K562 (cell line): ENCODE measurements around the gene LDB1. TPM values are rescaled to one million over a fixed set of nuclear protein-coding genes. Genes with fewer than 3 reads are reported as not detected.

Source experiments
- ATAC-seq: fragments of 200-7000 bp; cut with Tn5 transposase; 3 replicates; pipeline ENCODE4 v1.9.1; 2020; ENCODE audit warnings: moderate library complexity
- BruUV-seq: library from RNA; stranded (reverse); fragments of 400-500 nt; replicated peaks from 2 replicates; lab custom pipeline; 2021; lab: Mats Ljungman, UMichigan
- CTCF ChIA-PET: fragments of 300-600 bp; formaldehyde crosslinking; extraction: SDS; loops from one replicate; lab custom pipeline; 2021; ENCODE audit warnings: low intra/inter-chr PET ratio; lab: Yijun Ruan, JAX
- POLR2A ChIA-PET: fragments of 300-600, 350-650 bp; sonication (Branson Sonifier 250); formaldehyde crosslinking; extraction: SDS; loops from one replicate; lab custom pipeline; 2021; ENCODE audit warnings: antibody characterized with exemption, inconsistent platforms; lab: Yijun Ruan, JAX
- DNase-seq, 4 experiments: peaks; one replicate each; pipeline versions ENCODE4 v3.0.0 to v3.0.0-alpha.2; 2011 to 2018; ENCODE audit warnings: low spot score in 3 of 4, mixed read lengths in 3 of 4; ENCODE audit errors: extremely low read depth in 1 of 4
- FAIRE-seq: peaks from 2 replicates; lab custom pipeline; 2011; peaks lifted over from hg19 to GRCh38; lab: Jason Lieb, UNC
- H2AFZ ChIP-seq: 2 replicates; pipeline ENCODE4 v1.6.0; 2011; ENCODE audit warnings: low read depth, low read length, control low read depth, inconsistent platforms
- H3K27ac ChIP-seq: fragments of 200-600 bp; 3 replicates; pipeline ENCODE4 v1.8.0; 2011; ENCODE audit warnings: low read depth, mild to moderate bottlenecking, control low read depth, inconsistent platforms, low read length, moderate library complexity, mixed read lengths; ENCODE audit errors: extremely low read depth
- H3K27me3 ChIP-seq, 2 experiments: fragments of 300-600 bp in 1 of 2; 2 replicates in 1 of 2; 3 replicates in 1 of 2; pipeline versions ENCODE4 v1.6.0 to v1.8.0; 2011; ENCODE audit warnings: inconsistent platforms in 2 of 2, low read length in 2 of 2, mild to moderate bottlenecking in 1 of 2, mixed read lengths in 1 of 2, moderate library complexity in 1 of 2; ENCODE audit not compliant: control insufficient read depth in 2 of 2, insufficient read depth in 2 of 2
- H3K36me3 ChIP-seq: fragments of 300-600 bp; 3 replicates; pipeline ENCODE4 v1.8.0; 2011; ENCODE audit warnings: mild to moderate bottlenecking, low read length, inconsistent platforms; ENCODE audit not compliant: control insufficient read depth, insufficient read depth
- H3K4me1 ChIP-seq, 2 experiments: fragments of 200-600 bp in 1 of 2; replicated peaks in 1 of 2; 2 replicates in 1 of 2; 3 replicates in 1 of 2; pipeline versions ENCODE4 v1.5.1 to v1.8.0; 2011; ENCODE audit warnings: inconsistent platforms in 2 of 2, low read length in 2 of 2, mild to moderate bottlenecking in 1 of 2, mixed read lengths in 1 of 2, moderate library complexity in 1 of 2; ENCODE audit not compliant: control insufficient read depth in 2 of 2, insufficient read depth in 2 of 2
- H3K4me2 ChIP-seq: 2 replicates; pipeline ENCODE4 v1.6.1; 2011; ENCODE audit warnings: low read length, control low read depth, inconsistent platforms, mixed read lengths; ENCODE audit not compliant: insufficient read depth
- H3K4me3 ChIP-seq: fragments of 200-600 bp; sonication (generic), shearing (Covaris generic); 2 replicates; pipeline ENCODE4 v1.5.1; 2016; ENCODE audit warnings: control low read depth, inconsistent platforms
- H3K79me2 ChIP-seq: fragments of 200-600 bp; 3 replicates; pipeline ENCODE4 v1.8.0; 2011; ENCODE audit warnings: low read length, inconsistent platforms; ENCODE audit not compliant: control insufficient read depth, insufficient read depth
- H3K9ac ChIP-seq, 2 experiments: 2 replicates each; pipeline versions ENCODE4 v1.6.0 to v1.6.1; 2011; ENCODE audit warnings: low read depth in 2 of 2, low read length in 2 of 2, control low read depth in 1 of 2, inconsistent platforms in 1 of 2, mild to moderate bottlenecking in 1 of 2, mixed read lengths in 1 of 2; ENCODE audit not compliant: insufficient read depth in 1 of 2
- H3K9me1 ChIP-seq: one replicate; pipeline ENCODE4 v1.6.0; 2011; ENCODE audit warnings: inconsistent platforms, mild to moderate bottlenecking, low read length, moderate library complexity; ENCODE audit not compliant: control insufficient read depth, insufficient read depth
- H3K9me3 ChIP-seq: replicated peaks from 2 replicates; pipeline ENCODE4 v1.5.1; 2011; ENCODE audit warnings: low read depth, low read length, inconsistent platforms; ENCODE audit not compliant: control insufficient read depth, insufficient read depth
- H4K20me1 ChIP-seq: replicated peaks from 2 replicates; pipeline ENCODE4 v1.6.1; 2011; ENCODE audit warnings: low read length, inconsistent platforms, mixed read lengths; ENCODE audit not compliant: control insufficient read depth, insufficient read depth
- CREBBP ChIP-seq: IDR thresholded peaks from one replicate; pipeline ENCODE4 v1.6.1; 2012; ENCODE audit warnings: low read depth, mild to moderate bottlenecking, control low read depth, inconsistent platforms, low read length
- HDAC8 ChIP-seq: fragments of 450-650 bp; IDR thresholded peaks from 2 replicates; pipeline ENCODE4 v1.6.1; 2016; ENCODE audit warnings: mild to moderate bottlenecking, missing genetic modification characterization, moderate library complexity, missing compliant biosample characterization
- MTA3 ChIP-seq: fragments of 450-650 bp; formaldehyde crosslinking; IDR thresholded peaks from 2 replicates; pipeline ENCODE4 v1.6.1; 2017; ENCODE audit warnings: mild to moderate bottlenecking, borderline replicate concordance
- PHB2 ChIP-seq: fragments of 450-650 bp; IDR thresholded peaks from 2 replicates; pipeline ENCODE4 v1.6.1; 2017; ENCODE audit warnings: low read depth
- PML ChIP-seq: IDR thresholded peaks from 2 replicates; pipeline ENCODE4 v1.6.1; 2012; ENCODE audit warnings: low read length, inconsistent platforms
- SNIP1 ChIP-seq: fragments of 450-650 bp; IDR thresholded peaks from 2 replicates; pipeline ENCODE4 v1.7.1; 2017; ENCODE audit warnings: low read depth, mild to moderate bottlenecking
- ZNF408 ChIP-seq: fragments of 250-450 bp; sonication (Bioruptor Pico); IDR thresholded peaks from 2 replicates; pipeline ENCODE4 v1.4.0; 2020; ENCODE audit warnings: low read depth, mild to moderate bottlenecking, moderate library complexity
- ZNF707 ChIP-seq: fragments of 250-450 bp; sonication (Bioruptor Pico); conservative IDR thresholded peaks from 2 replicates; pipeline ENCODE4 v1.8.0; 2022; ENCODE audit warnings: inconsistent platforms, mild to moderate bottlenecking, moderate library complexity
- ZNF76 ChIP-seq: fragments of 250-450 bp; sonication (Bioruptor Pico); IDR thresholded peaks from 2 replicates; pipeline ENCODE4 v1.4.0; 2020; ENCODE audit warnings: mild to moderate bottlenecking, moderate library complexity, borderline replicate concordance
- WGBS: fragments of 100-300 bp; shearing (Covaris generic); methylation state at CpG from one replicate; pipeline ENCODE4 v1.1.6; 2016; ENCODE audit warnings: low coverage, mixed read lengths; ENCODE audit not compliant: insufficient coverage; ENCODE audit errors: missing lambda C conversion rate; 5-methylcytosine and 5-hydroxymethylcytosine counted together
- in situ Hi-C: fragments of 300-500 bp; cut with MboI; formaldehyde crosslinking; loops from 4 replicates; pipeline ENCODE4 v1.15.0; 2018; ENCODE audit warnings: inconsistent platforms, mixed read lengths
- intact Hi-C: fragments of 100-400 bp; cut with micrococcal nuclease; formaldehyde crosslinking; loops from 2 replicates; pipeline ENCODE4 v1.14.2; 2022
- polyA plus RNA-seq, 8 experiments: library from polyadenylated mRNA; depleted of rRNA in 4 of 8; stranded (reverse) in 5 of 8; unstranded in 3 of 8; fragments of >200 nt; fragmentation: Nextera tagmentation in 2 of 8; fragmentation: Illumina TruSeq in 1 of 8; extraction: Ambion mirVana in 2 of 8; extraction: Trizol in 1 of 8; gene quantifications; 2 replicates each; pipeline versions ENCODE4 v1.2.1 to v1.2.3, GENCODE V29; 2011 to 2014; ENCODE audit warnings: inconsistent platforms in 1 of 8, missing spikeins in 1 of 8
- total RNA-seq, 7 experiments: library from RNA; depleted of rRNA in 6 of 7; stranded (reverse); fragments of >200 nt in 6 of 7; fragmentation: Illumina TruSeq in 2 of 7; extraction: Trizol in 2 of 7; gene quantifications; 2 replicates each; pipeline versions ENCODE4 v1.2.1 to v1.2.3, GENCODE V29; 2011 to 2021; ENCODE audit warnings: low replicate concordance in 1 of 7

The LDB1 gene
- total and polyA plus RNA-seq, 9 of the 15 experiments (the other 6 are each of a cell fraction or from before 2014, with no cell fraction given), result 1.9 to 137 (median 105) TPM

DNA sequence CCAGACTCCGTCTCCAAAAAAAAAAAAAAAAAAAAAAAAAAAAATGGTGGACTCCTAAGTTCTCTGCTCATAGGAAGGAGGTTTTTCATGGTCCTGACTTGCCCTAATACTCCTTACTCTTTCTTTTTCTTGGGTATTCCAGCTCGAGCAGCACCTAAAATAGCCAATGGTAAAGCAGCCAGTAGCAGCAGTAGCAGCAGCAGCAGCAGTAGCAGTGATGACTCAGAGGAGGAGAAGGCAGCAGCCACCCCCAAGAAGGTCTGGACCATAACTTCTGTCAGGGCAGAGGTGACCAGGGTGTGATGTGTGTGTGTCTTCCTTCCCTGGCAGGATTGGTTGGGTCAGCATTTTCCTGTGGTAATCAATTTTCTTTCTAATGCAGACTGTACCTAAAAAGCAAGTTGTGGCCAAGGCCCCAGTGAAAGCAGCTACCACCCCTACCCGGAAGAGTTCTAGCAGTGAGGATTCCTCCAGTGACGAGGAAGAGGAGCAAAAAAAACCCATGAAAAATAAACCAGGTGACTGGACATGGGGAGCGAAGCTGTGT, 39.0 kb upstream of the LDB1 start:
- Histone ChIP-seq H3K9me1 (no peaks in the 10 kb centered on the region), H3K4me1 (peaks cover 15 to 17% of the 10 kb centered on the region in 2 experiments; a peak in 4 of 5 replicates), H2AFZ (no peak overlapping the region), H3K27me3 (no peaks in the 10 kb centered on the region), H4K20me1 (peaks cover 2% of the 10 kb centered on the region), H3K4me3 (no peak overlapping the region), H3K79me2 (peaks cover 48% of the 10 kb centered on the region), H3K27ac (no peak overlapping the region), H3K4me2 (no peak overlapping the region), H3K9me3 (no peaks in the 10 kb centered on the region), H3K9ac (no peak overlapping the region), H3K36me3 (peaks cover 99% of the 10 kb centered on the region)
- intact Hi-C loops, result no loop called here
- no peak for TF ChIP-seq MTA3
- no peak for TF ChIP-seq PHB2
- no peak for TF ChIP-seq HDAC8 (tag)
- no peak for TF ChIP-seq SNIP1
- TF ChIP-seq ZNF76 (CRISPR knock-in tag), result no peak
- TF ChIP-seq PML, result no peak
- TF ChIP-seq ZNF408 (CRISPR knock-in tag), result no peak
- no peak for TF ChIP-seq CREBBP
- TF ChIP-seq ZNF707 (CRISPR knock-in tag), result no peak
- ATAC-seq (no peak), DNase-seq (no peak), FAIRE-seq (no peak)
- POLR2A ChIA-PET, result interaction anchor here (0.7 to 2.3 kb wide), 2 partner anchors 10 to 245 kb away, joined by 3 to 10 read pairs; no protein-coding TSS in a partner anchor
- in situ Hi-C loops, result no loop called here
- 91% methylated on average over 4 of the region's 5 CpGs for WGBS
- BruUV-seq, result no TSS peak
- CTCF ChIA-PET, result no interaction called here
